Spleen (tissue), 11 donors: ENCODE results near the gene IRGQ. TPM values are rescaled to one million over a fixed set of nuclear protein-coding genes. Genes with fewer than 3 reads are reported as not detected.
"Not testable (repeated sequence)": the region's sequence is repeated elsewhere in the genome, so short reads cannot be mapped to it uniquely, and the experiment has no call there.

Source experiments
- DNase-seq: peaks from one replicate; pipeline ENCODE4 v3.0.0-alpha.2; 2020
- H3K27ac ChIP-seq, 8 donors: fragments of 200-600 bp; sonication (generic) in 7 of 8; 1 replicate in 4 of 8; 2 replicates in 4 of 8; pipeline versions ENCODE4 v1.5.0 to v1.8.0; 2016 to 2021; ENCODE audit warnings: inconsistent platforms in 4 of 8, mild to moderate bottlenecking in 4 of 8, moderate library complexity in 1 of 8
- H3K27me3 ChIP-seq, 7 donors: fragments of 200-600 bp; sonication (generic) in 6 of 7; replicated peaks in 1 of 7; 1 replicate in 4 of 7; 2 replicates in 3 of 7; pipeline versions ENCODE4 v1.5.0 to v1.8.0; 2016 to 2021; ENCODE audit warnings: inconsistent platforms in 3 of 7, mild to moderate bottlenecking in 1 of 7
- H3K36me3 ChIP-seq, 6 donors: fragments of 200-600 bp; sonication (generic) in 5 of 6; 1 replicate in 4 of 6; 2 replicates in 2 of 6; pipeline versions ENCODE4 v1.5.0 to v1.8.0; 2016 to 2021; ENCODE audit warnings: inconsistent platforms in 2 of 6
- H3K4me1 ChIP-seq, 6 donors: fragments of 200-600 bp; sonication (generic) in 5 of 6; 1 replicate in 3 of 6; 2 replicates in 3 of 6; pipeline versions ENCODE4 v1.5.0 to v1.8.0; 2016 to 2021; ENCODE audit warnings: inconsistent platforms in 3 of 6
- H3K4me3 ChIP-seq, 8 donors: fragments of 200-600 bp; sonication (generic) in 7 of 8; 1 replicate in 4 of 8; 2 replicates in 4 of 8; pipeline versions ENCODE4 v1.5.0 to v1.8.0; 2016 to 2021; ENCODE audit warnings: inconsistent platforms in 4 of 8, mild to moderate bottlenecking in 4 of 8, moderate library complexity in 2 of 8
- H3K9me3 ChIP-seq, 8 donors: fragments of 200-600 bp; sonication (generic) in 7 of 8; 1 replicate in 4 of 8; 2 replicates in 4 of 8; pipeline versions ENCODE4 v1.5.0 to v1.8.0; 2016 to 2021; ENCODE audit warnings: inconsistent platforms in 4 of 8
- CTCF ChIP-seq, 11 experiments: fragments of 200-600 bp in 7 of 11; fragments of 450-650 bp in 4 of 11; sonication (generic) in 4 of 11; IDR thresholded peaks in 8 of 11; conservative IDR thresholded peaks in 3 of 11; 1 replicate in 7 of 11; 2 replicates in 4 of 11; pipeline versions ENCODE4 v1.4.0 to v1.8.0; 2016 to 2021; ENCODE audit warnings: antibody characterized with exemption in 11 of 11, inconsistent platforms in 4 of 11, mild to moderate bottlenecking in 1 of 11
- POLR2A ChIP-seq, 3 donors: fragments of 450-650 bp; IDR thresholded peaks; one replicate each; pipeline ENCODE4 v1.5.1; 2017; ENCODE audit warnings: antibody characterized with exemption in 3 of 3, mild to moderate bottlenecking in 1 of 3
- POLR2AphosphoS5 ChIP-seq, 3 donors: sonication (generic); formaldehyde crosslinking; IDR thresholded peaks; one replicate each; pipeline ENCODE4 v1.5.1; 2017; ENCODE audit warnings: antibody characterized with exemption in 3 of 3
- WGBS, 5 donors: extraction: QIAGEN DNeasy Blood & Tissue Kit in 3 of 5; methylation state at CpG; one replicate each; pipeline versions ENCODE4 v1.1.5 to v1.1.7; 2013 to 2018; 5-methylcytosine and 5-hydroxymethylcytosine counted together
- intact Hi-C: fragments of 100-400 bp; cut with DNase I; formaldehyde crosslinking; loops from one replicate; pipeline ENCODE4 v1.15.0; 2023; ENCODE audit warnings: low total_unique reads
- polyA plus RNA-seq, 3 donors: library from polyadenylated mRNA; stranded (reverse); fragments of 200-250 nt; gene quantifications; one replicate each; pipeline ENCODE4 v1.2.1, GENCODE V29; 2013
- total RNA-seq, 7 donors: library from RNA; depleted of rRNA in 3 of 7; stranded (reverse); fragments of >200 nt in 3 of 7; fragmentation: NEBNext Ultra II Directional in 4 of 7; extraction: Animal tissue kit (Norgen Biotek cat#: 25700) in 4 of 7; gene quantifications; one replicate each; pipeline versions ENCODE4 v1.1.0 to v1.2.1, GENCODE V29; 2016 to 2021
- donor health status: healthy with polysubstance abuse.
- donor health status: DM: no; HTN: no; CAD: no; lungs with moderate emphysema.
- donor health status: DM: no; HTN: no; CAD: no.
- donor health status: Bipolar disorder and iron deficiency.
- donor health status: healthy.
- donor health status: DM: no; HTN: no; CAD: no.
- donor health status: DM: yes; HTN: yes; CAD: no.

IRGQ gene
- total and polyA plus RNA-seq, 10 donors, result 3.1 to 25.9 (median 17.6) TPM

- intact Hi-C loops, result no loop called here
- 91 to 97% (median 94%) methylated on average over 23 of the region's 23 CpGs for WGBS, 5 donors
- no peak for TF ChIP-seq POLR2A (IDR thresholded peaks at IDR 0.05)
- no peak for TF ChIP-seq CTCF (IDR thresholded peaks at IDR 0.05 in 8 of 11, conservative IDR thresholded peaks at IDR 0.05 in 3 of 11)
- no peak for TF ChIP-seq POLR2AphosphoS5 (IDR thresholded peaks at IDR 0.05)
- no peak overlapping the region for H3K27ac ChIP-seq
- peaks cover 0 to 96% (median 45%) of the 10 kb centered on the region in 6 donors for H3K36me3 ChIP-seq
- no peaks in the 10 kb centered on the region for H3K27me3 ChIP-seq
- H3K4me3 ChIP-seq, result no peak overlapping the region
- peaks cover 0 to 16% (median 7%) of the 10 kb centered on the region in 6 donors for H3K4me1 ChIP-seq
- DNase-seq, result peak; percentile 61
- H3K9me3 ChIP-seq, result no peaks in the 10 kb centered on the region
Observed at GRCh38 chr19:43551399-43552197, 44.3 kb downstream of the IRGQ start.

- H3K4me1 ChIP-seq, result no peaks in the 10 kb centered on the region
- H3K36me3 ChIP-seq, result peaks cover 3 to 96% (median 58%) of the 10 kb centered on the region in 6 donors
- H3K27me3 ChIP-seq, result no peaks in the 10 kb centered on the region
- no peaks in the 10 kb centered on the region for H3K9me3 ChIP-seq
- DNase-seq, result no peak
- TF ChIP-seq CTCF (IDR thresholded peaks at IDR 0.05 in 8 of 11, conservative IDR thresholded peaks at IDR 0.05 in 3 of 11), result no peak
- TF ChIP-seq POLR2AphosphoS5 (IDR thresholded peaks at IDR 0.05), result no peak
- no peak for TF ChIP-seq POLR2A (IDR thresholded peaks at IDR 0.05)
- WGBS, 5 donors, result 77 to 97% (median 85%) methylated on average over 2 of the region's 2 CpGs
- no peak overlapping the region for H3K4me3 ChIP-seq
- H3K27ac ChIP-seq, result no peak overlapping the region
- intact Hi-C loops, result no loop called here
Observed at GRCh38 chr19:43548706-43549105, 47.2 kb downstream of the IRGQ start.

- peak; percentile 33 for DNase-seq
- peaks cover 3 to 96% (median 58%) of the 10 kb centered on the region in 6 donors for H3K36me3 ChIP-seq
- 90 to 100% (median 99%) methylated on average over 4 to 20 of the region's 24 CpGs for WGBS, 5 donors
Observed at GRCh38 chr19:43547926-43548325, 48.0 kb downstream of the IRGQ start.

GRCh38 chr19:43546581-43546980, 49.4 kb downstream of the IRGQ start:
- no peaks in the 10 kb centered on the region for H3K27me3 ChIP-seq
- H3K27ac ChIP-seq, result no peak overlapping the region
- H3K4me1 ChIP-seq, result no peaks in the 10 kb centered on the region
- DNase-seq, result peak; percentile 30
- intact Hi-C loops, result no loop called here
- H3K9me3 ChIP-seq, result no peaks in the 10 kb centered on the region
- WGBS, 5 donors, result 96 to 100% (median 99%) methylated on average over 3 of the region's 3 CpGs; no CpG with 5 or more reads in 1 of the 5 donors
- no peak overlapping the region for H3K4me3 ChIP-seq
- no peak for TF ChIP-seq POLR2A (IDR thresholded peaks at IDR 0.05)
- no peak for TF ChIP-seq CTCF (IDR thresholded peaks at IDR 0.05 in 8 of 11, conservative IDR thresholded peaks at IDR 0.05 in 3 of 11)
- TF ChIP-seq POLR2AphosphoS5 (IDR thresholded peaks at IDR 0.05), result no peak
- H3K36me3 ChIP-seq, result peaks cover 3 to 96% (median 64%) of the 10 kb centered on the region in 6 donors

More at GRCh38 chr19:43547926-43548325, 48.0 kb downstream of the IRGQ start:
- H3K4me3 ChIP-seq, intact Hi-C loops, H3K27ac ChIP-seq, H3K9me3 ChIP-seq, H3K4me1 ChIP-seq, H3K27me3 ChIP-seq: not testable (repeated sequence)
